OCI-M2 (cell line): ENCODE data around the gene IGFBPL1.

ENCODE experiments used
- DNase-seq: peaks from one replicate; lab custom pipeline; 2025; ENCODE audit not compliant: unreplicated experiment; lab: John Stamatoyannopoulos, UW

IGFBPL1 gene

DNA sequence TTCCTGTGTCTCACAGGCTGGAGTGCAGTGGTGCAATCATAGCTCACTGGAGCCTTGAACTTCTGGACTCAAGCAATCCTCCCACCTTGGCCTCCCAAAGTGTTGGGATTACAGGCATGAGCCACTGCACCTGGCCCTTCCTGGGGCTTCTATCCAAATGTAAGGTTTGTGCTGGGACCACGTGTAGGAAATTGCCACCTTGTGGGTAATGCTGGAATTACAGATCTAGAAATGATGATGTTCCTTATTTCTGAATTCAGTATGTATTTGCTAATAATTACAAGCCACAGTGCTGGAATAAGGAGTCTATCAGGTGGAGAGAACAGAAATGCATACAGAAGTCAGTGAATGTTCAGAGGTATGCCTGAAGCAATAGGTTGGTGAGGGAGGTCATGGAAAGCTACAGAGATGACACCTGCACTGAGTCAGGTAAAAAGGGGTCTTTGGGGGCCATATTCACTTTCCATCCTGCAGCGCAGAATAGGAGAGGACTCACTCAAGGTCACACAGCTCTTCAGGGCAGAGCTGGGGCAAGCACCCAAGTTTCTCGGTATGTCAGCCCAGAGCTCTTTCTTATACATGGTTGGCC is 8.8 kb upstream of the IGFBPL1 start:
- no peak for DNase-seq

DNA sequence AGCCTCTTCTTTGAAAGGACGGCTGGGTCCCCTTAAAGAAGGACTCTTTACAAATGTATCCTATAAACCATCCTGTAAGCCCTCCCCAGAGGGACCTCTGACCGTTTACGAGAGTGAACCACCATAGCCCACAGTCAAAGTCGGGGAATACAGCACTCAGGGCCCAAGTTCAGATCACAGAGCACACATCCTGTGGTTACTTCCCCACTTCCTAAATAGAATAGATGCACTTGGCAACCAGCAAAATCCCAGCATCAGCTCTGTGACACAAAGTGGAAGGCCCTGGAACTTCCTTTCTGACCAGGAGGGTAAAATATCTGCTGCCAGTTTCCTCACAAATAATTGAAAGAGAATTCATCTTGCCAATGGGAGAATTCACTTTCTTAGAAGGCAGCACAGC is 6.9 kb upstream of the IGFBPL1 start:
- no peak for DNase-seq

DNA sequence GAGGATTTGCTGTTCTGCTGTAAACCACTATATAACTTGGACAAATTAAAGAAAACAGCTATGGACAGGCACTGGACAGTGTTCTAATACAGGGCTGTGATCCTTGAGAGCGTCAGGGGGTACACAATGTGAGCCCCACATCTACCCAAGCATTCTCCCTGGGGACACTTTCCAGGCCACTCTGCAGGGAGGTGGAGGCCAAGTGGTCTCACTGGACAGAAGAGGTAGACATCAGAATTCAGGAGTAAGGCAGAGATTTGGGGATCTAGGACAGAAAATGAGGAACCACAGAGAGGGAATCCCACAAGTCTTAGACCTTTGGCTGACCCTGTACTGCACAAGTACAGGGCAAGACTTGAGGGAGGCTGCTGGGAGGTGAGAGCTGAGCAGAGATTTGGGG is 3.8 kb upstream of the IGFBPL1 start:
- DNase-seq, result no peak

DNA sequence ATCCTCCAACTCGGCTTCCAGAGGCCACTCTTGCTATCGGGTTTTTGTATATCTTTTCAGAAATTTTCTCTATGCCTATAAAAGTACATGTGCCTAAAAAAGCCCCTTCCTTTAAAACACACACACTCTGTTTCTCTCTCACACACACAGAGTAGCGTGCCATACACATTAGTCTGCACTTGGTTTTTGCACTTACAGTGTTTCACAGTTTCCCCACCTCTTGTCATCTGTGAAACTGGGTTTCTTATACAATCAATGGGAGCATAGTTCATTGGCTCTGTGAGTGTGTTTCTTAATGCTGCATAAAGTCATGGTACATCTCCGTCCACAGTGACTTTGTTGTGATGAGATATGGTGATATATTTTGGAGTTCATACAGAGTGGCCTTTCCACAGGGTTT is 664 bp upstream of the IGFBPL1 start:
- DNase-seq, result no peak

DNA sequence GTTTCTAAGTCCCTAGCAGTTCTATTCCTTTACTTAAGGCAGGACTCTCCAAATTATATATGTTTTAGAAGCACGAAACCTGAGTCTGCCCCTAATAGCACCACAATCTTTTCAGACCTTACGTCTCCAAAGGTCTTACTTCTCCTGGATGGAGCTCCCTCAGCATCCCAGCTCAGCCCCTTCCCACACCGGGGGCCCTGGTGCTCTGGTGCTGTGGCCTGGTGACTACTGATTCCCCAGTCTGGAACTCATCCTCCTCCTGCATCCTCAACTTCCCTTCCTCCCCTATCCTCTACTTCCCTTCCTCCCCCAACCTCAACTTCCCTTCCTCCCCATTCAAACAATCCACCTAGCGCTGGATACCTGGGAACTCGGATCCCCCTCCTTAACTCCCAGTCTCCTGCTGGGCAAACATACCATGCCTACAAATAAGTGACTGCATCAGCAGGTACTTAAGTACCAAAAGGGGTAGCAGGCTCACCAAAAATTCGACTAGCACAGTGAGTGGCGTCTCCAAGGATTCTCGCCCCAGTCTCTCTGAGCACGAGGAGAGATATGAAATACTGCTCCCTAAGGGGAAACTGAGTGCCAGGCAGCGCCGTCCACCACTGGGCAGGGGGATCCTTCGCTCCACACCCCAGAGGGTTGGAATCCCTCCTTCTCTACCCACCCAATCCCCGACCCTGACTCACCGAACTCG is 831 bp downstream of the IGFBPL1 start:
- DNase-seq, result no peak

- DNase-seq, result no peak
These were observed 1.5 kb downstream of the IGFBPL1 start for GRCh38 chr9:38422555-38423260.

- no peak for DNase-seq
These were observed 2.6 kb downstream of the IGFBPL1 start for GRCh38 chr9:38421498-38422211.

- no peak for DNase-seq
These were observed 5.1 kb downstream of the IGFBPL1 start for GRCh38 chr9:38419181-38419580.

- no peak for DNase-seq
These were observed 5.9 kb downstream of the IGFBPL1 start for GRCh38 chr9:38418366-38418765.

GRCh38 chr9:38417003-38417945 is 7.0 kb downstream of the IGFBPL1 start:
- DNase-seq, result no peak

- no peak for DNase-seq
These were observed 7.8 kb downstream of the IGFBPL1 start for GRCh38 chr9:38416461-38416860.

GRCh38 chr9:38415856-38416255 is 8.4 kb downstream of the IGFBPL1 start:
- no peak for DNase-seq

GRCh38 chr9:38414040-38414723 is 10.1 kb downstream of the IGFBPL1 start:
- no peak for DNase-seq

DNA sequence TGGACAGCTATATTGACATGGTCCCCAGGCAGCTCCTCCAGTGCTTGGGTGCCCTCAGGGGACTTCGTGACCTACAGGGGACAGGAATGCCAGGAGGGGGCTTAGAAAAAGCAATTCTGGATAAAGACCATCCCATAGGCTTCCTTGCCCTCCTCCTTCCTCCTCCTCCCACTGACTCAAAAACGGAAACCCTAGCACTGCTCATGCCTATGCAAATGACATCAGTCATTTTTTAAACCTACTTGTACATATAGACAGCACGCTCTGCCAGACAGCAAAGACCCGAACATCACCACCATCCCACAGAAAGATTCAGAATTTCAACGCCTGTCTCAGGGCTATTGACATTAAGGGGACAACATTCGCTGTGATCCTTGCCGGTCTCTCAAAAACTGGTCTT is 11.0 kb downstream of the IGFBPL1 start:
- DNase-seq, result no peak

GRCh38 chr9:38412751-38413150 is 11.5 kb downstream of the IGFBPL1 start:
- DNase-seq, result no peak

DNA sequence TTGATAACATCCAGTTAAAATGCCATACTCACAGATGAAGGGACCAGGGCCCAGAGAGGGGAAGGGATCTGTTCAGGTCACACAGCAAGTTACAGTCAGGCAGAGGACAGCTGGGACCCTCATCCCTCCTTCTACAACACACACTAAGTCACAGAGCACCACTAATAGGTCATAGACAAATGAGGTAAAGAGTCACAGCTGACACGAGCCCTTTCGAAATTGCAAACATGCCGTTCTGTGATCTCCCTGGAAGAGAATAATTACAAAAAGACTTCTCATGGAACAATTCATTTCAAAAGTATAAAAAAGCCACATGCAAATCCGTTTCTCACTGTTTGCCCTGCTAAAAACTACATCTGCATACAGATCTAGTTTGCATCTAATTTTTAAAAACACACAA is 15.5 kb downstream of the IGFBPL1 start:
- DNase-seq, result no peak

DNA sequence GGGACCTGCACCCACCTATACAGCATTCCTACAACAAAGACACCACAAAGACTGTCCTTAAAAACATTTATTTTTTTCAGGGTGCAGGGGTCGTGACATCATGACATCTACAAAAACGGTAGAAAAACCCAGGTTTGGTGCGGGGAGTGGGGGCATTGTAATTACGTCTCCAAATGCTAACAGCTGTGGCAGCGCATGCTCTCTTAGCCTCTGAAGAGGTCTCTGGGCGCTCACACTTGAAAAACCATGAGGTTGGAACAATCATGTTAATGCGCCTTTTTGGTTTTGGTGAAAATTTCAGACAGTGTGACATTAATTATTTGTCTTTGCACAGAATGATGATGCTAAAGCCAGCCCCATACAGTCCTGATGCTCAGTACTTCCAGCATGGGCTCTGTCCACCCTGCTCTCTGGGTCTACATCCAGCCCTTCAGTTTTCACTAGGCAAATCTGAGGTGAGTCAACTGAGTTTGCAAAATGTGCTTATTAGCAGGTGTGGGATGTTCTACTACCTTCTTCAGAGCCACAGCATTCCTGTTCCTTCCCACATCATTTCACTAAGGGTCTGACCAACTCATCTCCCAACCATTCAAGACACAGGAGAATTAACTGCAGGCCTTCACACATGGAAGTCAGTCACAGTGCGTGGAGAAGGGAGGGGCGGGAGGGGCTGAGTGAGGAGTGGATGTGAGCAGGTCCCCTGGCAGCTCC is 17.6 kb downstream of the IGFBPL1 start:
- no peak for DNase-seq

GRCh38 chr9:38405785-38406184 is 18.5 kb downstream of the IGFBPL1 start:
- DNase-seq, result no peak

- no peak for DNase-seq
These were observed 19.9 kb downstream of the IGFBPL1 start for GRCh38 chr9:38404314-38404713.
